MM.1S (cell line): ENCODE data around the gene CYP4F12.

Source experiments
- DNase-seq: peaks from one replicate; pipeline ENCODE4 v3.0.0-alpha.2; 2015
- H2AFZ ChIP-seq: fragments of 300-600 bp; sonication (generic); 2 replicates; pipeline ENCODE4 v1.6.0; 2016; ENCODE audit warnings: antibody characterized with exemption, low read length
- H3F3A ChIP-seq: fragments of 300-600 bp; sonication (generic); 2 replicates; pipeline ENCODE4 v1.6.1; 2016; ENCODE audit warnings: mild to moderate bottlenecking, antibody characterized with exemption, low read length, moderate library complexity, mixed read lengths; ENCODE audit not compliant: insufficient read depth
- H3K27ac ChIP-seq: fragments of 300-600 bp; sonication (generic); 2 replicates; pipeline ENCODE4 v1.5.1; 2016; ENCODE audit warnings: mild to moderate bottlenecking, low read length
- H3K27me3 ChIP-seq: fragments of 300-600 bp; sonication (generic); replicated peaks from 2 replicates; pipeline ENCODE4 v1.6.0; 2016; ENCODE audit warnings: low read length; ENCODE audit not compliant: insufficient read depth
- H3K36me3 ChIP-seq: fragments of 300-600 bp; sonication (generic); replicated peaks from 2 replicates; pipeline ENCODE4 v1.6.1; 2016; ENCODE audit warnings: mild to moderate bottlenecking, low read length, mixed read lengths; ENCODE audit not compliant: insufficient read depth
- H3K4me1 ChIP-seq: fragments of 300-600 bp; sonication (generic); 2 replicates; pipeline ENCODE4 v1.6.1; 2016; ENCODE audit warnings: low read length, mixed read lengths
- H3K4me2 ChIP-seq: fragments of 300-600 bp; sonication (generic); 2 replicates; pipeline ENCODE4 v1.6.0; 2016; ENCODE audit warnings: low read depth, low read length
- H3K4me3 ChIP-seq: fragments of 300-600 bp; sonication (generic); 2 replicates; pipeline ENCODE4 v1.5.1; 2016; ENCODE audit warnings: low read length, mixed read lengths
- H3K79me2 ChIP-seq: fragments of 300-600 bp; sonication (generic); 2 replicates; pipeline ENCODE4 v1.6.1; 2016; ENCODE audit warnings: mixed run types, low read length, mixed read lengths
- H3K9ac ChIP-seq: fragments of 300-600 bp; sonication (generic); 2 replicates; pipeline ENCODE4 v1.6.1; 2016; ENCODE audit warnings: low read length, mixed read lengths
- H3K9me2 ChIP-seq: fragments of 300-600 bp; sonication (generic); replicated peaks from 2 replicates; pipeline ENCODE4 v1.6.1; 2016; ENCODE audit warnings: mild to moderate bottlenecking, low read length, mixed read lengths; ENCODE audit not compliant: insufficient read depth
- H3K9me3 ChIP-seq: fragments of 300-600 bp; sonication (generic); replicated peaks from 2 replicates; pipeline ENCODE4 v1.6.1; 2016; ENCODE audit warnings: mild to moderate bottlenecking, low read length, mixed read lengths; ENCODE audit not compliant: insufficient read depth
- H4K20me1 ChIP-seq: fragments of 300-600 bp; sonication (generic); 2 replicates; pipeline ENCODE4 v1.6.1; 2016; ENCODE audit warnings: mild to moderate bottlenecking, low read length, moderate library complexity, mixed read lengths; ENCODE audit not compliant: insufficient read depth
- CTCF ChIP-seq: fragments of 300-600 bp; sonication (generic); IDR thresholded peaks from 2 replicates; pipeline ENCODE4 v1.5.1; 2016; ENCODE audit warnings: antibody characterized with exemption, low read length, mixed read lengths
- EZH2 ChIP-seq: fragments of 300-600 bp; sonication (generic); optimal IDR thresholded peaks from 2 replicates; pipeline ENCODE3; 2017; ENCODE audit warnings: low read depth, mild to moderate bottlenecking, antibody characterized with exemption, low read length, mixed read lengths
- EZH2phosphoT487 ChIP-seq: fragments of 300-600 bp; sonication (generic); IDR thresholded peaks from 2 replicates; pipeline ENCODE4 v1.6.1; 2018; ENCODE audit warnings: antibody characterized with exemption, low read length

The CYP4F12 gene

GRCh38 chr19:15629003-15629880 lies 43.6 kb upstream of the CYP4F12 start:
- Histone ChIP-seq H3F3A (no peaks in the 10 kb centered on the region), H3K27me3 (peaks cover 44% of the 10 kb centered on the region), H3K36me3 (no peaks in the 10 kb centered on the region), H4K20me1 (no peaks in the 10 kb centered on the region), H3K4me1 (no peaks in the 10 kb centered on the region), H3K9me3 (no peaks in the 10 kb centered on the region), H2AFZ (no peak overlapping the region), H3K27ac (no peak overlapping the region), H3K4me2 (no peak overlapping the region), H3K9me2 (no peaks in the 10 kb centered on the region), H3K4me3 (no peak overlapping the region), H3K79me2 (no peaks in the 10 kb centered on the region), H3K9ac (no peak overlapping the region)
- peak; percentile 56 for DNase-seq
- TF ChIP-seq EZH2phosphoT487 (no peak), CTCF (peak; percentile 95), EZH2 (no peak)

GRCh38 chr19:15631817-15632216 lies 41.1 kb upstream of the CYP4F12 start:
- TF ChIP-seq EZH2 (no peak), EZH2phosphoT487 (no peak), CTCF (peak; percentile 25)
- H3K4me1 ChIP-seq: no peaks in the 10 kb centered on the region
- DNase-seq: peak; percentile 19

DNA sequence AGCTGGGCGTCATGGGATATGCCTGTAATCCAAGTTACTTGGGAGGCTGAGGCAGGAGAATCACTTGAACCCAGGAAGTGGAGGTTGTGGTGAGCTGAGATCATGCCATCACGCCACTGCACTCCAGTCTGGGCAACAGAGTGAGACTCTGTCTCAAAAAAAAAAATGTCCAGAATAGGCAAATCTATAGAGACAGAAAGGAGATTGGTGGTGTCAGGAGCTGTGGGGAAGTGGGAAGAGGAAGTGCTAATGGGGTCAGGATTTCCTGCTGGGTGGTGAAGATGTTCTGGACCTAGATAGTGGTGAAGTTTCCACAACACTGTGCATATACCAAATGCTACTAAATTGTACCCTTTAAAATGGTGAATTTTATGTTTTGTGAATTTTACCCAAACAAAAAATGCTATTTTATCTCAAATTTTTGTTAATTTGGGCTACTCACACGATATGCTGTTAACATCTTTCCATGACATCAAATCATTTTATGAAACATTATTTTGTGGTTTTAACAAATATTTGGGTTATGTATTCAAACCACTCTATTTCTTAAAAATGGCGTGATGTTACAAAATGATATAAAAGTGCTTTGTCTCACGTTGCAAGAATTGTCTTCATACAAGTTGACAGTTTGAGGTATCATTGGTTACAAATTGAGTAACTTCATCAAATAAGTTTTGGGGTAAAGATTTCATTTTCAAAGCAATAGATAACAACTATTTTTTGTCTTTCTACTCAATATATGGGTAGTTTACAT lies 39.6 kb upstream of the CYP4F12 start:
- DNase-seq: no peak
- Histone ChIP-seq H3K9me3 (no peaks in the 10 kb centered on the region), H3K4me1 (no peaks in the 10 kb centered on the region), H3K36me3 (no peaks in the 10 kb centered on the region), H3K4me3 (no peak overlapping the region), H3F3A (no peaks in the 10 kb centered on the region), H3K27ac (no peak overlapping the region), H3K79me2 (no peaks in the 10 kb centered on the region), H2AFZ (no peak overlapping the region), H3K9ac (no peak overlapping the region), H3K27me3 (peaks cover 54% of the 10 kb centered on the region; the same call in 1 of the 2 replicates), H4K20me1 (no peaks in the 10 kb centered on the region), H3K9me2 (no peaks in the 10 kb centered on the region), H3K4me2 (no peak overlapping the region)
- no peak for TF ChIP-seq CTCF
- no peak for TF ChIP-seq EZH2
- TF ChIP-seq EZH2phosphoT487: no peak

More at GRCh38 chr19:15631817-15632216, 41.1 kb upstream of the CYP4F12 start:
- Histone ChIP-seq H3K9ac (no peak overlapping the region), H3K36me3 (no peaks in the 10 kb centered on the region), H3K27me3 (peaks cover 44% of the 10 kb centered on the region; the same call in 1 of the 2 replicates), H4K20me1 (no peaks in the 10 kb centered on the region), H3K9me3 (no peaks in the 10 kb centered on the region), H3K27ac (no peak overlapping the region), H3K79me2 (no peaks in the 10 kb centered on the region), H3K9me2 (no peaks in the 10 kb centered on the region), H3F3A (no peaks in the 10 kb centered on the region), H2AFZ (no peak overlapping the region), H3K4me3 (no peak overlapping the region), H3K4me2 (no peak overlapping the region)
